RPMI8226 (cell line): ENCODE results near the gene SMYD3.
"Not testable (repeated sequence)": the region's sequence is repeated elsewhere in the genome, so short reads cannot be mapped to it uniquely, and the experiment has no call there.

Experiments
- DNase-seq: peaks from one replicate; pipeline ENCODE4 v3.0.0-alpha.2; 2015

SMYD3 gene

DNA sequence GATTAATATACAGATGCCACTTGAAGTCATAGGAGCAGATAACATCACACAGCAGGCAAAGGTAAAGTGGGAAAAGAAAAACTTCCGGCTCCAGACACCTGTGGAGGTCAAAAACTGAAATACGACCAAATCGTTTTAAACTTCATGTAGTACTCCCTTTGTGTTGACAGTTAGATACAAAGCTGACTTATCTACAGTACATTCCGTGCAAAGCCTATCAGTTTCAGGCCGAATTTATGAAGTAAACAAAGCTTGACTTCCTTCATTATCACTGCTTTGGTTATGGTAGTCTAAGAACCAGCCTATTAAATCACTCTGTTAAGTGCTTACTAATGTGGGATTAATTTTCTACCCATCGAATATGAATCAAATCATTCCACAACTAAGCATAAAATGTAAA lies 156.3 kb downstream of the SMYD3 start:
- no peak for DNase-seq

DNA sequence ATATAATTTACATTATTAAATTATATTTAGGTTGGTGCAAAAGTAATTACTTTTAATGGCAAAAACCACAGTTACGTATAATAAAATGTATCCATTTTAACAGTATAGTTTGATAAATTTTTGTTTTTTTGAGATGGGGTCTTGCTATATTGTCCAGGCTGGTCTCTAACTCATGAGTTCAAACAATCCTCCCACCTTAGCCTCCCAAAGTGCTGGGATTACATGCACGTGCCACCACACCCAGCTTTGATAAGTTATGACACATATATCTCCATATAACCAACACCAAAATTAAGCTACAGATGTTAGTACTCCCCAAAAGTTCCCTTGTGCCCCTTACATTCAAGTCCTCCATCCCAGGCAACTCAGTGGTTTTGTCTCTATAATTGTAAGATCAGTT lies 163.1 kb downstream of the SMYD3 start:
- no peak for DNase-seq

DNA sequence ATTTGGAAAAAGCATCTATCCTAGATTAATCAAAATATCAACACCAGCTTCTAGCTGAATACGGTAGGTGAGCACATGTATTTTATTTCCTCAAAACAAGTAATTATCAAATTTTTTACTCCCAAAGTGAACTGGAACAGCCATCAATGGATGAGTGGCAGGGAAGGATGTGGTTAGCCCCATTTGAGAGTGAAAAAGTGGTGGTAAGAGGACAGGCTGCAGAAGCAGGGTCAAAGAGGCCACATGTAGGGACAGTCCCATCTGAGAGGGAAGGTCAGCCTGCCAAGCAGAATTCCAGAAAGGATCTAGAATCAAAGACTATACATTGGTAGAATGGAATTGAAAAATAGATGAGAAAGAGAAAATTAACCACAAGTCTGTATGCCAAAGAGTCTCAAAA lies 163.8 kb downstream of the SMYD3 start:
- no peak for DNase-seq

DNA sequence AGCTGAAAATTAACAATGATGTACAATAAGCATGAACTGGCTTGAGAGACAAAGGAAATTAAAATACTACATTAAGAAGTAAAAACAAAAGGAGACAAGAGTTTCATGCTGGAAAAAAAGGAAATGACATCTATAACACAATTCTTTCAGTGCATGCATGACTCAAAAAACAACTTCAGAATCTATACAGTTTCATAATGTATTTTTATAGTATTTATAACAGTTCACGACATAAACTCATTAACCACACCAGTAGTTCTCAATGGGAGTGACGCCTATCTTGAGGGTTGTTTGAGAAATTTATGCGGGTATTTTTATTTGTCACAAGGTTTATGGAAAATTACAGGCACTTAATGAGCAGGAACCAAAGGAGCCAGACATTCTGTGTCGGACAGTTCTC lies 168.5 kb downstream of the SMYD3 start:
- DNase-seq = no peak

DNA sequence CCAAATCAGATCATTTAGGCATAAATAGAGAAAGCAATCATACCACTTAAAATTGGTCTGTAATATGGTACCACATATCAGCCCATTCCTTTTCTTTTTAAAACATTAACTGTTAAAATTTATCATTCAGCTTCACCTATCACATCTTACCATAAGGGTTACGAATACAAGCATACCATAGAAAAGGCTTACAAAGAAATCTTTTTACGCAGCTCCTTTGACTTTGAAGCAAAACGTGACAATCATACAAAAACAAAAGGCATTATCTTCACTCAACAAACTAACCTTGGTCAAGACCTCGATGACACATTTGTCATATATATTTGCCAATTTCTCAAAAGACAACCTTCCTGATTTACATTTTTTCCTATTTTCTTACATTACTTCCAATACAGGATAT lies 169.0 kb downstream of the SMYD3 start:
- no peak for DNase-seq

DNA sequence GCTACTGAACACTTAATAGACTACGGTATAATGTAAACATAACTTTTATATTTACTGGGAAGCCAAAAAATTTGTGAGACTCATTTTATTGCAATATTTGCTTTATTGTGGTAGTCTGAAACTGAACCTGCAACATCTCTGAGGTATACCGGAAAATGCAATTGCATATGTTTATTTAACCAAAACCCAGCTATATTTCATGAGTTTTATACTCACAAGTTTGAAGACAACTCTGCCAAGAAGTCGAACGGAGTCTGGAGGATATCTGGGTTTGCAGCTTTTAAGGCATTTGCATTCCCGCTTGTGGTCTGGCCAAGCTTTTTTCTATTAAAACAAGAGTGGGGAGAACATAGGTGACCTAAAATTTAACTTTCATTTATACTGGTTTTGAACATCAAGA lies 171.9 kb downstream of the SMYD3 start:
- no peak for DNase-seq

DNA sequence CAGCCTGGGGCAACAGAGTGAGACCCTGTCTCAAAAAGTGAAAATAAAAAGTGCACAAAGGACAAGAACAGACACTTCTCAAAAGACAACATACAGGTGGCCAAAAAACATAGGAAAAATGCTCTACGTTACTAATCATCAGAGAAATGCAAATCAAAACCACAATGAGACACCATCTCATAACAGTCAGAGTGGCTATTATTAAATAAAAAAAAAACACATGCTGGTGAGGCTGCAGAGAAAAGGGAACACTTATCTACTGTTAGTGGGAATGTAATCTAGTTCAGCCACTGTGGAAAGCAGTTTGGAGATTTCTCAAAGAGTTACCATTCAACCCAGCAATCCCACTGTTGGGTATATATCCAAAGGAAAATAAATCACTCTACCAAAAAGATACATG lies 173.2 kb downstream of the SMYD3 start:
- no peak for DNase-seq

DNA sequence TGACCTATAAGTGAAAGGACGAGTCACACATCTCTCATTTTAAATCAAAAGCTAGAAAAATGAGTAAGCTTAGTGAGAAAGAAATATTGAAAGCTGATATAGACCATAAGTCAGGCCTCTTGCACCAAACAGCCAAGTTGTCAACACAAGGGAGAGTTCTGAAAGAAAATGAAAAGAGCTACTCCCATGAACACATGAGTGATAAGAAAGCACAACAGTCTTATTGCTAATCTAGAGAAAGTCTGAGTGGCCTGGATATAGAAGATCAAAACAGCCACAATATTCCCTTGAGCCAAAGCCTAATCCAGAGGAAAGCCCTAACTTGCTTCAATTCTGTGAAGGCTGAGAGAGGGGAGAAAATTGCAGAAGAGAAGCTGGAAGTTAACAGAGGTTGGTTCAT lies 175.0 kb downstream of the SMYD3 start:
- DNase-seq = no peak

DNA sequence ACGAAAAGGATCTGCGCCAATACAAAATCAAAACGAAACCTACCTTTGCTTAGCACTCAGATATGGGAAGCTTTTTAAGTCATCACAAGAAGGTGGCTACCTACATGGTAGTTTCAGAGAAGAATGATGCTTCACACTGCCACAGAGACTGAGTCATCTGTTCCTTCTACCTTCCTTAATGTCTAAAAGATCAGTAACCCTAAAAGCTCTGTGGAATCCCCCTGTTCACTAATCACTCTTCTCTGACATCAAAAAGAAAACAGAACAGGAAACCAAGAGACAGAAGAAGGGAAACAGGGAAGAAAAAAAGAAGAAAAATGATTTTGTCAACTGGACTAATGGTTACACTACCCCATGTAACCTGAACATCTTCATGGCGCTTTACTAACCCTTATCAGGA lies 177.2 kb downstream of the SMYD3 start:
- no peak for DNase-seq

DNA sequence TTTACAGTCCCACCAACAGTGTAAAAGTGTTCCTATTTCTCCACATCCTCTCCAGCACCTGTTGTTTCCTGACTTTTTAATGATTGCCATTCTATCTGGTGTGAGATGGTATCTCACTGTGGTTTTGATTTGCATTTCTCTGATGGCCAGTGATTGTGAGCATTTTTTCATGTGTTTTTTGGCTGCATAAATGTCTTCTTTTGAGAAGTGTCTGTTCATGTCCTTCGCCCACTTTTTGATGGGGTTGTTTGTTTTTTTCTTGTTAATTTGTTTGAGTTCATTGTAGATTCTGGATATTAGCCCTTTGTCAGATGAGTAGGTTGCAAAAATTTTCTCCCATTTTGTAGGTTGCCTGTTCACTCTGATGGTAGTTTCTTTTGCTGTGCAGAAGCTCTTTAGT lies 177.8 kb downstream of the SMYD3 start:
- DNase-seq = not testable (repeated sequence)

DNA sequence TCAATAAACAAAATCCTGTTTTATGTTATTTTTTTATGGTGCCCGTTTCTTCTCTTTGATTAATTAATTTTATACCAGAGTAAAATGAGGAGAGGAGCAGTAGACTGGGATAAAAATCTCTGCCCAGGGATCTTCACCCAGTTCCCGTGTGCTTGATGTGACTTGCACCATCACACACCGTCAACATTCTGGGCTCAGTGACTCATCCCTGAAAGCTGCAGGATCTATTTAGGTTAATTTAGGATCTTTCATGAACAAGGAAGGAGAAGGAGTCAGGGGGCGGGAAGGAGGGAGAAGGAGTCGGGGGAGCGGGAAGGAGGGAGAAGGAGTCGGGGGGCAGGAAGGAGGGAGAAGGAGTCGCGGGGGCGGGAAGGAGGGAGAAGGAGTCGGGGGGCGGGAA lies 182.4 kb downstream of the SMYD3 start:
- DNase-seq = no peak

DNA sequence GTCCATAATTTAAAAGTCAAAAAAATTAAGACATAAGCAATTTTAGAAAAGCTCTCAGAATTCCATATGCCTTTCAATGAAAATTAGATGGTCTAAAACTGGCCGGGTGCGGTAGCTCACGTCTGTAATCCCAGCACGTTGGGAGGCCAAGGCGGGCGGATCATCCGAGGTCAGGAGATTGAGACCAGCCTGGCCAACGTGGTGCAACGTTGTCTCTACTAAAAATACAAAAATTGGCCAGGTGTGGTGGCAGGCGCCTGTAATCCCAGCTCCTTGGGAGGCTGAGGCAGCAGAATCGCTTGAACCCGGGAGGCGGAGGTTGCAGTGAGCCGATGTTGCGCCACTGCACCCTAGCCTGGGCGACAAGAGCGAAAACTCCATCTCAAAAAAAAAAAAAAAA lies 183.0 kb downstream of the SMYD3 start:
- not testable (repeated sequence) for DNase-seq

DNA sequence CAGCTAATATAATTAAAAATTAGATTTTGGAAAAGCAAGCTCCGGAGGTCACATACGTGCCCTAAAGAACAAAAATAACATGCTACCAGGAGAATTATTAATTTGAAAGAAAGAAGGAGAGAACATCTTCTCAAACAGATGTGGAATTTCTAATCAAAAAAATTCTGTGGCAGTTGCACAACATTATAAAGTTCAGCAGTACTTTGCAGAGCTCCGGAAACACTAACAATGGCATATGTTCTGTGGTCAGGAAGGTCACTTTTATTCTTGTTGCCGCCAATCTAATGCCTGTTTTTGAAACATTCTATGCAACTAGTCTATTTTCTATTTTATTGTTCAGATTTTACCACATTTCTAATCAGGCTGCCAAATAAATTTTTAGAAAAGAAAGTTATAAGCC lies 186.8 kb downstream of the SMYD3 start:
- DNase-seq = no peak

DNA sequence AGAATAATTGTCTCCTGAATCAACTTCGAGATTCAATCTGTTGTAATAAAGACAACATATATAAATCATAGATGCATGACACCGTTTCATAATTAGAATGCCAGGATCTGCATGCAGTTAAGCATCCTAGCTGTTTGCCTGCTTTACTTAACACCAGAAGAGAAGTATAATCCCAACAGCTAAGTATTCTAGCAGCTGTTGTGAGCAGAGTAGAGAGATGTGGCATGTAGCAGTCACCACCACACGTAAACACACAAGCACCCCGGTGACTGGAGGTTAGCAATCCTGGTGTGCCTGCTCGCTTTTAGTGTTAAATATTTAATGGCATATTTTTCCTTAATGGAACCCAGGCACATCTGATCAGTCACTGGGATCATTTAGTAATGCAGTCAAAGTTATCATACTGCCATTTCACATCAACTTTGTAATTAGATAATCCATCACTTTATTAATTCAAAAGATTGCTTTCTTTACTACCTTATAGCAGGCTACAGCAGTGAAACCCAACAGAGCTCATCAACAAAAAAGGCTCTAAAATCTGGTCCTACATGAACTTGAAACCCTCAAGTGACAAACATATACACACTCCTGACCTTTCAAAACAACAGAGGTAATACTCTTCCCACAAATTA lies 187.9 kb downstream of the SMYD3 start:
- no peak for DNase-seq

DNA sequence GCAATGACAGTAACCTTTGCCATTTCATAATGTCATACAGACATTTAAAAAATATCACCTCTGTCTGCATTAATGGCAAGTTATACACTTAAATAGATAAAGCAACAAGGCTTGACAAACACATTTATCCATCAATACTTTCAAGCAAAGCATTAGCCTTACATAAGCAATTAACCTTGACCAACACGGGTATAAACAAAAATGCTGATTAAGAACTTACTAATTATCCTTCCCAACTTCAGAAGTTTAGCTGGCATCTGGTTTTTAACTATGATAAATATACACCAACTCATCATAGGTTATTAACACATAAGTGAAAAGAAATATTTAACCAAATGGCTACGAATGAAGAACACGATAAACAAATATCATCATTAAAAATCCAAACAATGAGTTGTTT lies 188.5 kb downstream of the SMYD3 start:
- DNase-seq = no peak

DNA sequence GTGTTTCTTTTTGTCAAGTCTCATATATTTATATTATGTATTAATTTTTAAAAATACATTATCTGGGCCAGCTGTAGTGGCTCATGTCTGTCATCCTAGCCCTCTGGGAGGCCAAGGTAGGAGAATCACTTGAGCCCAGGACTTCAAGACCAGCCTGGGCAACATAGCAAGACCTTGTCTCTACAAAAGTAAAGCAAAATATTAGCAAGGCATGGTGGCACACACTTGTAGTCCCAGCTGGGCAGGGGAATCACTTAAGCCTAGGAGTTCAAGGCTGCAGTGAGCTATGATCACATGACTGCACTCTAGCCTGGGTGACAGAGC lies 189.1 kb downstream of the SMYD3 start:
- DNase-seq = no peak

DNA sequence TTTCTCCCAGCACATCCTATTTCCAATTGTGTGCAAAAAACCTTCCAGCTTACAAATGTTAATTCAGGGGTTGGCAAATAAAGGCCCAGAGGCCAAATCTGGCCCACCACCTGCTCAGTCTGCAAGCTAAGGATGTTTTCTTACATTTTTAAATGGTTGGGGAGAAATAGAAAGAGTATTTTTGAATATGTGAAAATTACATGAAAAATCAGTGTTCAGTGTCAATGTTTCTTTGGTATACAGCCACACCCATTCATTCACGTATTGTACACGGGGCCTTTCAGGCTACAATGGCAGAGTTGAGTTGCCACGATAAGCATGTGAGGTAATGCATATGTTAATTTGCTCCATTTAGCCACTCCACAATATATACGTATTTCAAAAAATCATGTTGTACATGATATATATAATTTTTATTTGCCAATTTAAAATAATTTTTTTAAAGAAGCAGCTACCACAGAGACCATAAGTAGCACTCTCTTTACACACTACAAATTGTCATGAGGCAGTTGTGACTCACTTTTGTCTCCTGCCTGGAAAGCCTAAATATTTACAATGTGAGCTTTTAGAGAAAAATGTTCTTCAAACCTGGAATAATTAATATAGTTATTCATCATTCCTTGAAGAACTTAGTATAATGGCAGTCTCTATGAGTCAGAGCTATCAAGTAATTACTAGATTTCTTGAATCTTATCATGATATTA lies 189.6 kb downstream of the SMYD3 start:
- no peak for DNase-seq

DNA sequence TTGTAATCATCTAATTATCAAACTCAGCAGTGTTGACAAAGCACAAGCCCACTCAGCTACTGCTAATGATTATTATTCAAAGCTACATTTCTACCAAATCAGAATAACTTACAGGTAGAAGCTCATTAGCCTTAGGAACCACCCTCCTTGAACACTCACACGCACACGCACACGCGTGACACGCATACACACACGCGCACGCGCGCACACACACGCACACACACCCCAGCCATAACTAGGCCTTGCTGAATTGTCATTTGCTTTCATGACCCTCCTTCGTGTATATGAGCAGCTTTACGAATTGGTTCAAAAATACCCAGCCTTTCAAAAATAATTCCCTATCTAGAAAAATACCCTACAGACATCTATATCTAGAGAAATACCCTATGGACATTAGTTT lies 195.6 kb downstream of the SMYD3 start:
- DNase-seq = no peak

DNA sequence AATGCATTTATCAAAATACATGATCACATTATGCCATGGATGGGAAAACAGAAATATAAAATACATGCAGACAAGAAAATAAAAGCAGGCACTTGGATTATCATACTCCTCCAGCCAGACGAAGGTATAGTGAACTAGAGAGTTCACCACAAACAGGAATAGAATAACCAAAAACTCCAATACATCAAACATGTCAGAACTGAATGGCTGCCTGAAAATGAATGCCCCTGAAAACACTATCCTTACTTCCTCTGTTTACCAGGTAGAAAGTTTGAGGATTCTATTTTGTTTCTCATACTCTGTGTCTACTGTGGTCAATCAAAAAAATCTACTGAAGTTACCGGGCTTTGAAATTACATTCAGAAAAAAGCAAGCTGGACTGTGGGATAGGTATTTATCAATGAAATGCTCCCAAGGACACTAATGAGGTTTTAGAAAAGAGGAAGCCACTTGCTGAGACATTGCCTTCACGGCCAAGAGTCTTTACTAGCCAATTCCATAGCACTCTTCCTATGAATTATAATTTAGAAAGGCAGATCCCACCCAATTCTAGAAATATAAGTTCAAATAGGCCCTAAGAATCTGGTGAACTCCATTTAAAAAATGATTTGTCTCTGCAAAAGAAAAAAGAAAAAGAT lies 197.7 kb downstream of the SMYD3 start:
- DNase-seq = no peak

DNA sequence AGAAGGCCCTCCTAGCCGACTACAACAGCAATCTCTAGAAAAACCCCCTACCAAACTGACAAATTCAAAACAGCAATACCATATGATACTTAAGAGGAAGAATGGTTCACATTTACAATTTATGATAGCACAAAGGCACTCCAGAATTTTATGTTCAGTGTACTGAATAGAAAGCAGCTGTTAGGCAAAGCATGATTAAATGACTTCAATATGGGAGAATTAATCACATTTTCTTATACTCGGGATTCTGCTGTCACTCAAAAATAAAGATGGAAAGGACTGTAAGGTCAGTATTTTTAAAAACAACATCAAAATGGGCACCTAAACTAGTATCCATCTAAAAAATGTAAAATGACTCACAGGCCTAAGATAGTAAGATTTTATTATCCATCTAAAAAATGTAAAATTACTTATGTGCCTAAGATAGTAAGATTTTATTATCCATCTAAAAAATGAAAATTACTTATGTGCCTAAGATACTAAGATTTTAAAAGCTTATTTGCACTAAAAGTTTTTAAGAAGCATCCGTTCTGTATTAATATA lies 198.5 kb downstream of the SMYD3 start:
- no peak for DNase-seq

DNA sequence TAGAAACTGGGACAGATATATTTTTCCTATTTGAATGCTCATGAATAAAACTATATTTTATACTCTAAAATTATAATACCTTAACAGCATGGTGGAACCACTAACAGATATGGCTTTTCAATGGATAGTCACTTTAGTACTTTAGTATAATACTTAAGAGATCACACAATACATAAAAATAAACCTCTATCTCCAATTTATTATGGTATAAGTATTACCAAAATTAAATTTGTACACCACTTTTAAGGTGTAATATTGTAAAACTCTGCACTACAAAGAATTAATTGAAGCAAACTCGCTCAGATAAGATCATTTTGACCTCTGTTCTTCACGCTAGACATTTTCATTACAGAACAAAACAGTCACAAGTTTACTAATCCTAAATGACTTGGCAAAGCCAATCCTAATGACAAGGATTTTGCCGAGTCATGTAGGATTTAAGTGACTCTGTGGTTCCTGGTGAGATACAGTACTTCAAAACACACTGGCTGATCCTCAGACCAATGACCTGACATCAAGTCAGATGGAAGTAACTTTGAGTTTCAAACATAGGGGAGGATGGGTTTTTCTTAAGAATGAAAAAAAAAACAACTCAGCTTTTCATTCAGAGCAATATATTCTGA lies 200.6 kb downstream of the SMYD3 start:
- no peak for DNase-seq

DNA sequence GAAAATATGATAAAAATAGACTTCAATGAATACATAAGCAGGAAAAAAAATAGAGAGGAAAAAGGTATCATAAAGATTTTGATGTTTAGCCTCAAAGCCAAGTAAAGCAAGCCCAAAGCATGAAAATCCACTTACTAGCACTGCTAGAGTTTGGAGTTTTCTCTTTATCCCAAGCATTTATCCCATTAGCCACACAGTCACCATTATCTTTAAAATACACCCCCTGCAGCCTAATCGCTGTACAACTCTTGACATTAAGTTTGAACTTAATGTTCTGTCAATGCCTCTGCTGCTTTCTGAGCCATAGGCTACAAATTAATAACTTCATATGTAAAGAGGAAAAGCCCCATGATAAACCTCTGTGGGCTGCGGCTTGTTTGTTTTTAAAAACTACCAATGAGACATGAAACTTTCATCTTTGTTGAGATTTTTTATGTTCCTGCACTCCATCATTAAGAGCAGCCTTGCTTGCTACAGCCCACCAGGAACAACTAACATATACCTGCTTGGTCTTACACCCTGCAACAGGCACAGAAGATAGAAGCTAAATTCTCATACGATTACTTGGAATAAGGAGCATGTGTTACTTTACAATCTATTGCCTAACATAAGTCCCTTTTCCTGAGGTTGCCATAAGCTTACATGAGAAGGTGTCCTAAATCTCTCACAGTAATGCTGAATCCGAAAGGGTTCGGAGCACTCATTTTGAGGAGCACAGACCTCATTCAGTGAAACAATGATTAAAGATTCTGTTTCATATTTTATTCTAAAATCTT lies 202.4 kb downstream of the SMYD3 start:
- no peak for DNase-seq

DNA sequence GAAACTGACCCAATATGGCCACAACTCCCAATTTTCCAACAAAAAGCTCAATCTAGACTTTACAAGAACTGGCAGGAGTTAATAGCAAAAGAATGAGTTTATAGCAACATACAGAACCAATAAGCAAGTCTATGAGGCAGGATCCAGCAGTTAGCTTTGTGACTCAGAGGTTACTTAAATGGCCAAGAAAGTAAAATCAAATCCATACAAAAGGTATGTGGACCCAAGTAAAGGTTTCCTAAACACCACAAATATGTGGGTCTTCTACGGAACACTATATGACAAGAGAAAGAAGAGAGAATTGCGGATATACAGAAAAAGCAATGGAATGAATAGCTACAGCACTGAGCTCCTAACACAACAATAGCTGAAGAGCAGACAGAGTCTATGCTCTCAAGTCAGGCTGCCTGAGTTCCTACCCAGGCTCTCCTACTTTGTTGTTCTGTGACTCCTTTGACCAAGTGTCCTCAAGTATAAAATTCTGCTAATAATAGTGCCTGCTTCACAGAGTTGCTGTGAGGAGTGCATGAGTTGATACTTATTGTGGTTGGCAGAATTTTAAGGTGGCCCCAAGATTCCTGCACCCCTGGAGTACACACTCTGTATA lies 204.3 kb downstream of the SMYD3 start:
- no peak for DNase-seq
